Activated T-helper 2 cell treated with anti-CD3 and anti-CD28 coated beads, Interferon-gamma antibody, Interleukin-2, Interleukin-4, amounts not matched to agents 10 μg/mL and 5 μg/mL and 100 μg/mL, durations not matched to agents 14 hours and 24 hours and 36 hours (primary cell): Measurements from ENCODE around the gene FABP3. TPM values are rescaled to one million over a fixed set of nuclear protein-coding genes. Genes with fewer than 3 reads are reported as not detected.

Experiments
- DNase-seq: peaks from one replicate; pipeline ENCODE4 v3.0.0; 2021; ENCODE audit warnings: low spot score
- H3K27ac Mint-ChIP-seq: one replicate; pipeline ENCODE4 v1.8.0; 2021; ENCODE audit warnings: mixed read lengths
- H3K27me3 Mint-ChIP-seq: one replicate; pipeline ENCODE4 v1.8.0; 2021; ENCODE audit warnings: low read depth, mixed read lengths
- H3K36me3 Mint-ChIP-seq: one replicate; pipeline ENCODE4 v1.8.0; 2021; ENCODE audit warnings: low read depth, mixed read lengths
- H3K4me1 Mint-ChIP-seq: one replicate; pipeline ENCODE4 v1.8.0; 2021; ENCODE audit warnings: low read depth, mixed read lengths
- H3K4me3 Mint-ChIP-seq: one replicate; pipeline ENCODE4 v1.8.0; 2021; ENCODE audit warnings: low read depth, mild to moderate bottlenecking, moderate library complexity, mixed read lengths
- H3K9me3 Mint-ChIP-seq: one replicate; pipeline ENCODE4 v1.8.0; 2021; ENCODE audit warnings: mixed read lengths
- intact Hi-C: fragments of 100-400 bp; cut with micrococcal nuclease; formaldehyde crosslinking; loops from one replicate; pipeline ENCODE4 v1.15.1; 2023
- total RNA-seq: library from RNA; stranded (reverse); gene quantifications from 2 replicates; pipeline ENCODE4 v1.2.3, GENCODE V29; 2022

The FABP3 gene
- total RNA-seq, 1 donor from 2014 or later: not detected

DNA sequence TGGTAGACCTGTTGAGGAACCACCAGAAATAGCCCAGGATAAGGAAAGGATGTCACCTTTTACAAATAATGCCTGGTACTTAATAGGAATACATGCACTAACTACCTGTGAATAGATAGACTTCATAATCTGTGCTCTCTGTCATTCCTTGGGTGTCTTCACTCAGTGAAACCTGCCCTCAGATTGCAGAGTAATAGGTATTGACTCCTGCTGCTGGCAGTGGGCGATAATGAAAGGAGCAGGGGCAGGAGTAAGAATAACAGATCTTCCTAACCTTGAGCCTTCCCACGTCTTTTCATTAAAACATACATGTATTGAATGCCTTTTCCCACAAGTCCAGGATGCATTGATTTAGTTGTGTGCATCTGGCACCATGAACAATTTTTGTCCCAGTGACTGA, 16.4 kb downstream of the FABP3 start:
- Mint-ChIP-seq H3K9me3 (no peaks in the 10 kb centered on the region), H3K36me3 (peaks cover 19% of the 10 kb centered on the region), H3K27ac (no peak overlapping the region), H3K4me3 (no peak overlapping the region), H3K27me3 (no peaks in the 10 kb centered on the region), H3K4me1 (peaks cover 1% of the 10 kb centered on the region)
- DNase-seq: no peak
- intact Hi-C loops: no loop called here

DNA sequence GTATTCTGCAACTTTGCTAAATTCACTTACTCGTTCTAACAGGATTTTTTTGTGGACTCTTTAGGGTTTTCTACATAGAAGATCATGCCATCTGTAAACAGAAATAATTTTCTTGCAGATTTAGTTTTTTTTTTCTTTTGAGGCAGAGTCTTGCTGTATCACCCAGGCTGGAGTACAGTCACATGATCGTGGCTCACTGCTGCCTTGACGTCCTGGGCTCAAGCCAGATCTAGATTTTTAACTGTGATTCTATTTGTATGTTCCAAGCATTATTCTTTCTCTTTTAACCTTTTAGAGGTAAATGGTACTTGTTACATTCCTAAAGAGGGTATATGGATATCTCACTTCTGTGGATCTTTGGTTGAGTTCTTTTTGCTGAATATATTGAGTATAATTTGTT, 18.6 kb downstream of the FABP3 start:
- intact Hi-C loops: no loop called here
- H3K36me3 Mint-ChIP-seq: peaks cover 19% of the 10 kb centered on the region

DNA sequence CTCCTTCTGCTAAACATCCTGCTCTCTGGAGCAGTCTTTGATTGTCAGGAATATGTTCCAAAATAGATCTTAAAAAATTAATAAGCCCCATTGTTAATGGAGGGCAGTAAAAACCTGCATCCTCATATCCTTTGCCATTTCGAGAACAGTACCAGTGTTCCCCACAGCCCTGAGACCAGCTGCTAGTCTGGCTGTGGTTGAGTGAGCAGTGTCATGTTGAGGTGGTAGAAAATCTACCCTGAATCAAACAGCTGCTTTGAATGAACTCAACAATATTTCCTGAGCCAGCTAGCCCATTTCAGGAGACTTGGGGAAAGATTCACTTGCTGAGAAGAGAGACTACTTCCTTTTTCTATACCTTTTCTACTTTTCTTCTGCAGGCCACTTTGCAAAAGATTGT, 24.4 kb downstream of the FABP3 start:
- Mint-ChIP-seq H3K27ac (no peak overlapping the region), H3K9me3 (no peaks in the 10 kb centered on the region), H3K36me3 (peaks cover 20% of the 10 kb centered on the region), H3K27me3 (no peaks in the 10 kb centered on the region), H3K4me3 (no peak overlapping the region), H3K4me1 (no peaks in the 10 kb centered on the region)
- intact Hi-C loops: no loop called here
- DNase-seq: no peak

More for the DNA sequence above, 18.6 kb downstream of the FABP3 start:
- Mint-ChIP-seq H3K27ac (no peak overlapping the region), H3K4me3 (no peak overlapping the region), H3K4me1 (peaks cover 1% of the 10 kb centered on the region), H3K9me3 (no peaks in the 10 kb centered on the region), H3K27me3 (no peaks in the 10 kb centered on the region)
- no peak for DNase-seq

DNA sequence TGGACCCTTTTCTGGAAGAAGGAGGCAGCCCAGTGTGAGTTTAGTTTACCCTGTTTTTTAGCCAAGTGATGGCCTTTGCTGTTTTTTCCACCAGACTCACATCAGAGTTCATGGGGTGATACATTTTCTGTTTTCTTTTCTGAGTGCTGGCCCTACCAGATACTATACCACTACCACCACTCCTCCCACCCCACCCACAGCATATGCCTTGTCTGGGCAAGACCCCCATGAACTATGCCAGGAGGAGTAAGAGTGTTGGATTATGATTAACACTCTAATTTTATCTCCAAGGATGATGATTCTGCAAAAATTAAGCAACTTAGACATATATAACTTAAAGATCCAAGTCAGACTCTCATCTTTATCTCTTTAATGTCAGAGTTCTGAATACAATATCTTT, 26.1 kb downstream of the FABP3 start:
- H3K4me3 Mint-ChIP-seq: no peak overlapping the region
- no peaks in the 10 kb centered on the region for H3K27me3 Mint-ChIP-seq
- intact Hi-C loops: no loop called here
- no peak overlapping the region for H3K27ac Mint-ChIP-seq
- H3K9me3 Mint-ChIP-seq: no peaks in the 10 kb centered on the region
- peaks cover 15% of the 10 kb centered on the region for H3K36me3 Mint-ChIP-seq
- no peaks in the 10 kb centered on the region for H3K4me1 Mint-ChIP-seq
- DNase-seq: no peak

DNA sequence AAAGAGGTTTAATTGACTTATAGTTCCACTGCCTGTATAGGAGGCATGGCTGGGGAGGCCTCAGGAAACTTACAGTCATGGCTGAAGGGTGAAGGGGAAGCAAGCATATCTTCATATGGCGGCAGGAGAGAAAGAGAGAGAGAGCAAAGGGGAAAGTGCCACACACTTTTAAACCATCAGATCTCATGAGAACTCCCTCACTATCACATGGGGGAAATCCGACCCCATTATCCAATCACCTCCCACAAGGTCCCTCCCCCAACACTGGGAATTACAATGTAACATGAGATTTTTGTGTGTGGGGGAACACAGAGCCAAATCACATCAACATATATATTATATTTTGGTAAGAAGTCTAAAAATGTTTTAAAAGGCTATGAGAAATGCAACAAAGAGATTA, 27.2 kb downstream of the FABP3 start:
- DNase-seq: no peak
- Mint-ChIP-seq H3K4me3 (no peak overlapping the region), H3K27me3 (no peaks in the 10 kb centered on the region), H3K36me3 (peaks cover 16% of the 10 kb centered on the region), H3K9me3 (no peaks in the 10 kb centered on the region), H3K4me1 (no peaks in the 10 kb centered on the region), H3K27ac (no peak overlapping the region)
- intact Hi-C loops: no loop called here

DNA sequence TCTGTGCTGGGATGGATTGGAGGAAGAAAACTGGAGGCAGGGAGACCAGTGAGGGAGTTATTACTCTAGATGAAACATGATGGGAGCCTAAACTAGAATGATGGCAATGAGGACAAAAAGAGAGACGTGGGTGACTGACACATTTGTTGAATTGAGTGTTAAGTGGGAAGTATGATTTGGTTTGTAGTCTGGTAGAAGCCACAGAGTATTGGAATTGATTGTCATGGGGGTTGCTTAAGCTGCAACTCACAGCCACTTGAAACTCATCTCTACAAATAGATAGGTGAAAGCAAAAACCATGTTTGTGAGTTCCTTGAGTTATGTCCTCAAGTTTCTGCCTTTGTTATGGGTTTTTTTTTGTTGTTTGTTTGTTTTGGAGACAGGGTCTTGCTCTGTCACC, 28.4 kb downstream of the FABP3 start:
- Mint-ChIP-seq H3K4me3 (no peak overlapping the region), H3K27ac (no peak overlapping the region), H3K9me3 (no peaks in the 10 kb centered on the region), H3K4me1 (no peaks in the 10 kb centered on the region), H3K27me3 (no peaks in the 10 kb centered on the region), H3K36me3 (peaks cover 21% of the 10 kb centered on the region)
- no peak for DNase-seq
- intact Hi-C loops: no loop called here

DNA sequence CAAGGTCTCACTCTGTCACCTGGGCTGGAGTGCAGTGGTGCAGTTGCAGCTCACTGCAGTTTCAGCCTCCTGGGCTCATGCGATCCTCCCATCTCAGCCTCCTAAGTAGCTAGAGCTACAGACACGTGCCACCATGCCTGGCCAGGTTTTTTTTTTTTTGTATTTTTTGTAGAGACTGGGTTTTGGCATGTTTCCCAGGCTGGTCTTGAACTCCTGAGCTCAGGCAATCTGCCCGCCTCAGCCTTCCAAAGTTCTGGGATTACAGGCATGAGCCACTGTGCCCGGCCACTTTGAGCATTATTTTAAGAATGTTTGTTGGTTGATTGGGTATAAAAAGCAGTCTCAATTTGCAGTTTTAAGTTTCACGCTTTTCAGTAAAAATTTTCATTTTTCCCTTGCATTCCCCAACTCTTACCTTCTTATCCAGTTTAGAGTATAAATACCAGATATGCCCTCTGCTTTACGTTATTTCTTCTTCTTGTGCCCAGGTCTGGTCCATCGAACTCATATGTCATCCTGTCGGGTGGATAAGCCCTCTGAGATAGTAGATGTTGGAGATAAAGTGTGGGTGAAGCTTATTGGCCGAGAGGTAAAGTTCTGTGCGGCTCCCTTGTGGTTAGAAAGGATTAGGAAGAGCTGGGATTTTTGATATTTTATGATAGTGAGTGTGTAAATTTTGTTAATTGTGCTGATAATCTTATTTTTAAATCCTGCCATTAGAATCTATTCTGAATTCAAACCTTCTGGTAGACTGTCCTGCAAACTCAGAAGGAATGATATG, 36.0 kb downstream of the FABP3 start:
- no peak overlapping the region for H3K27ac Mint-ChIP-seq
- H3K9me3 Mint-ChIP-seq: no peaks in the 10 kb centered on the region
- H3K4me3 Mint-ChIP-seq: no peak overlapping the region
- H3K4me1 Mint-ChIP-seq: no peaks in the 10 kb centered on the region
- intact Hi-C loops: loop anchor here (5.0 kb wide), 1 partner anchor 155 kb away; no protein-coding TSS in a partner anchor
- DNase-seq: no peak
- H3K27me3 Mint-ChIP-seq: no peaks in the 10 kb centered on the region
- peaks cover 15% of the 10 kb centered on the region for H3K36me3 Mint-ChIP-seq

DNA sequence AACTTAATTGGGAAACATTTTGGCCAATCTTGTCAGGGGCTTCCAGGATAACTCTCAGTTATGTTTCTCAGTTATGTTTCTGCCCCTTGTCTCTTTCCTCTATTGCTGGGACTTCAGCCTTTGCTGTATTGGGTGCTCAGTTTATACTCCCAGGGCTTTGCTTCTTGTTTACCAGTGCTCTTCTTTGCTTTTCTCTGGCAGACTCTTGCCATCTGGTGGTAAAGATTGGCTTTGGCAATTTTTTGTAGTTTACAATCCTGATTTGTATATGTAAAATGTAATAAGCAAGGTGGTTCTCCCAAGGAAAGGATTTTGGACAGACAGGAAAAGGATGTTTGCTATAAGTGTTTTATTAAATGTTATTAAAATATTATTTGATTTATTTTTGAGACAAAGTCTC, 37.9 kb downstream of the FABP3 start:
- DNase-seq: no peak

DNA sequence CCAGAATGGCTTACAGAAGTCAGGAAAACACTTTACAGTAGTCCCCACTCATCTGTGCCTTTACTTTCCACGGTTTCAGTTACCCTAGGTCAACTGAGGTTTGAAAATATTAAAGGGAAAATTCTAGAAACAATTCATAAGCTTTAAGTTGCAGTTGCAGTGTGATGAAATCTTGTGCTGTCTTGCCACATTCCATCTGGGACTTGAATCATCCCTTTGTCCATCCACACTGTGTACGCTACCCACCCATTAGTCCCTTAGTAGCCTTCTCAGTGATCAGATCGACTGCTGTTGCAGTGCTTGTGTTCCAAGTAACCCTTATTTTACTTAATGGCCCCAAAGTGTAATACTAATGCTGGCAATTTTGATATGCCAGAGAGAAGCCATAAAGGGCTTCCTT, 45.5 kb downstream of the FABP3 start:
- H3K36me3 Mint-ChIP-seq: peaks cover 10% of the 10 kb centered on the region
- no peaks in the 10 kb centered on the region for H3K9me3 Mint-ChIP-seq
- H3K4me1 Mint-ChIP-seq: no peaks in the 10 kb centered on the region
- no peak overlapping the region for H3K27ac Mint-ChIP-seq
- DNase-seq: no peak
- intact Hi-C loops: no loop called here
- H3K4me3 Mint-ChIP-seq: no peak overlapping the region
- no peaks in the 10 kb centered on the region for H3K27me3 Mint-ChIP-seq

More for the DNA sequence above, 37.9 kb downstream of the FABP3 start:
- H3K9me3 Mint-ChIP-seq: no peaks in the 10 kb centered on the region
- no peak overlapping the region for H3K27ac Mint-ChIP-seq
- no peaks in the 10 kb centered on the region for H3K27me3 Mint-ChIP-seq
- H3K4me1 Mint-ChIP-seq: no peaks in the 10 kb centered on the region
- peaks cover 16% of the 10 kb centered on the region for H3K36me3 Mint-ChIP-seq
- no peak overlapping the region for H3K4me3 Mint-ChIP-seq
- intact Hi-C loops: loop anchor here (5.0 kb wide), 1 partner anchor 153 kb away; no protein-coding TSS in a partner anchor

DNA sequence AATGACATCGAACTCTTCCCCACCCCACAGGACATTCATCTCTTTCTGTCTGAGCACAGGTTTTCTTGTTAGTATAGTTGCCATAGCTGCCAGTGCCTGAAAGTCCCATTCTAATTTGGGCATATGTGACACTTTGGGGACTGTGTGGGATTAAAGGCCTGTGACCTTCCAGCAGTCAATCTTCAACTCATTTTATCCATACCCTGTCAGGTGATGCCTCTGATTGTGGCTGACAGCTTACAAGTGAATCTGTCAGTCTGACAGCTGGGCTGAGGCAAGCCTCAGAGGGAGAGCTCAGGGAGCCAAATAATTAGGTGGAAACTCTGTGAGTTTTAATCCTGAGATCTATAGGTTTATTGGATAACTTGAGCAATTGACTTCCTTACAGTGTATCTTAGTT, 46.4 kb downstream of the FABP3 start:
- H3K4me3 Mint-ChIP-seq: no peak overlapping the region
- H3K27me3 Mint-ChIP-seq: no peaks in the 10 kb centered on the region
- intact Hi-C loops: no loop called here
- H3K36me3 Mint-ChIP-seq: peaks cover 15% of the 10 kb centered on the region
- no peak overlapping the region for H3K27ac Mint-ChIP-seq
- H3K9me3 Mint-ChIP-seq: no peaks in the 10 kb centered on the region
- no peak for DNase-seq
- no peaks in the 10 kb centered on the region for H3K4me1 Mint-ChIP-seq

DNA sequence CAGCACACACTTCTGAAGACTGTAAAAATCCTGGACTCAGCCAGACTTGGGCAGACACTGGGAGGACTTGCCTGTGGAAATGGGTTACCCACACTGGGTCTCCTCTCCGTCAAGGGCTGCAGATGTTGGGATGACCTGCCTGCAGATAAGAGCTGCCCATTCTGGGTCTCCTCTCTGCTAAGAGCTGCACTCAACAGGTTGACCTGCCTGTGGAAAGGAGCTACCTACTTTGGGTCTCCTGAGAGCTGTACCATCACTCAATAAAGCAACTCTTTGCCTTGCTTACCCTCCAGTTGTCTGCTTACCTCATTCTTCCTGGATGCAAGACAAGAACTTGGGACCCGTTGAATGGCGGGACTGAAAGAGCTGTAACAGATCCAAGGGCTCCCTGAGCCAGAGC, 47.9 kb downstream of the FABP3 start:
- no peak for DNase-seq
- no peak overlapping the region for H3K27ac Mint-ChIP-seq
- no peak overlapping the region for H3K4me3 Mint-ChIP-seq
- H3K9me3 Mint-ChIP-seq: no peaks in the 10 kb centered on the region
- intact Hi-C loops: no loop called here
- H3K36me3 Mint-ChIP-seq: peaks cover 24% of the 10 kb centered on the region
- no peaks in the 10 kb centered on the region for H3K4me1 Mint-ChIP-seq
- H3K27me3 Mint-ChIP-seq: no peaks in the 10 kb centered on the region

DNA sequence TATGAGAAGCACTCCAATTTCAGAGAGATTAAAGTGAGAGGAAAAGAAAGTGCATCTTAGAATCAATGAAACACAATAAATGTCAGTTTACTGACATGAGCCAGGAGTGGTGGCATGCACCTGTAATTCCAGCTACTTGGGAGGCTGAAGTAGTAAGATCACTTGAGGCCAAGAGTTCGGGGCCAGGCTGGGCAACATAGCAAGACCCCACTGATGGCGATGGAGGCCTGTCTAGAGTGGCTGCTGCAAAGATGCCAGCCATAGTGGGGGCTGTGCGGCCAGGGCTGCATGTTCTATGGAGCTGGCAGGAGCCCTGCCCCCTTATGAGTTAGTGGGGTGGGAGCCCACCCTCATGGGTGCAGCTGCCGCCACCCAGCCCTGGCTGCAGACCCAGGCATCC, 48.8 kb downstream of the FABP3 start:
- Mint-ChIP-seq H3K4me1 (no peaks in the 10 kb centered on the region), H3K27me3 (no peaks in the 10 kb centered on the region), H3K9me3 (no peaks in the 10 kb centered on the region), H3K36me3 (peaks cover 30% of the 10 kb centered on the region), H3K4me3 (no peak overlapping the region), H3K27ac (no peak overlapping the region)
- intact Hi-C loops: no loop called here
- no peak for DNase-seq

DNA sequence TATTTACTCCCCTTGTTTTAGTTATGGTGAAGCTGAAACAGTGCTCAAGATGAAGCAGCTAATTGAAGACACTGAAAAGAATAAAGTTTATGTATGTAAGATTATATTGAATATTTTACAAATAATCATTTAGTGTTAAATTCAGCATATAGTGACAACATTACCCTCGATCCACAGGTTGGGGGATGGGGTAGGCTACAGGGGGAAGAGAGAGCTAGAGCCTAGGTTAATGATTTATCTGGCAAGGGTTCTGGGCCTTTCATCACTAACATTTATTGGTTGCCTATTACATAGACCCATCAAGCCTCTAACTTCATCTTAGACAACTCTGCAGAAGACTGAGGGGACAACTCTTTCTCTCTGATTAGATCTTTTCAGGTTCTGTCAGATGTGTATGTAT, 54.7 kb downstream of the FABP3 start:
- peaks cover 61% of the 10 kb centered on the region for H3K36me3 Mint-ChIP-seq
- intact Hi-C loops: no loop called here
- no peak for DNase-seq
- no peak overlapping the region for H3K4me3 Mint-ChIP-seq
- no peaks in the 10 kb centered on the region for H3K4me1 Mint-ChIP-seq
- H3K27ac Mint-ChIP-seq: no peak overlapping the region
- H3K27me3 Mint-ChIP-seq: no peaks in the 10 kb centered on the region
- no peaks in the 10 kb centered on the region for H3K9me3 Mint-ChIP-seq
